H9 (cell line): ENCODE measurements around the gene CPLX1. TPM values are rescaled to one million over a fixed set of nuclear protein-coding genes. Genes with fewer than 3 reads are reported as not detected.
A peak's percentile ranks its signal among the peaks of the same experiment; 100 is the strongest.

Source experiments
- DNase-seq: peaks from one replicate; pipeline ENCODE4 v3.0.0-alpha.2; 2017
- H2AFZ ChIP-seq: one replicate; pipeline ENCODE4 v1.6.1; 2013; ENCODE audit warnings: mild to moderate bottlenecking, low read length, control low read depth, moderate library complexity
- H2AK5ac ChIP-seq: 2 replicates; pipeline ENCODE4 v1.6.1; 2013; ENCODE audit warnings: low read length, control low read depth, mixed read lengths; ENCODE audit not compliant: insufficient read length
- H2BK120ac ChIP-seq: one replicate; pipeline ENCODE4 v1.6.1; 2013; ENCODE audit warnings: low read depth, mild to moderate bottlenecking, low read length, control low read depth, inconsistent platforms; ENCODE audit not compliant: poor library complexity, severe bottlenecking
- H2BK12ac ChIP-seq: 2 replicates; pipeline ENCODE4 v1.6.1; 2013; ENCODE audit warnings: low read length, control low read depth, mixed read lengths, low read depth; ENCODE audit not compliant: insufficient read length
- H2BK15ac ChIP-seq: 2 replicates; pipeline ENCODE4 v1.6.1; 2013; ENCODE audit warnings: low read depth, low read length, control low read depth
- H2BK20ac ChIP-seq: one replicate; pipeline ENCODE4 v1.6.1; 2013; ENCODE audit warnings: low read depth, mild to moderate bottlenecking, low read length, control low read depth, inconsistent platforms; ENCODE audit not compliant: poor library complexity, severe bottlenecking
- H2BK5ac ChIP-seq: 2 replicates; pipeline ENCODE4 v1.6.1; 2013; ENCODE audit warnings: low read length, control low read depth, mixed read lengths; ENCODE audit not compliant: insufficient read length
- H3K14ac ChIP-seq: 2 replicates; pipeline ENCODE4 v1.6.1; 2013; ENCODE audit warnings: low read length, control low read depth; ENCODE audit not compliant: insufficient read depth
- H3K18ac ChIP-seq: 2 replicates; pipeline ENCODE4 v1.6.1; 2013; ENCODE audit warnings: low read depth, mild to moderate bottlenecking, mixed read lengths, low read length, control low read depth; ENCODE audit not compliant: insufficient read length
- H3K23ac ChIP-seq: 2 replicates; pipeline ENCODE4 v1.6.1; 2013; ENCODE audit warnings: low read length, control low read depth, mixed read lengths, low read depth; ENCODE audit not compliant: insufficient read length
- H3K23me2 ChIP-seq: 2 replicates; pipeline ENCODE4 v1.6.1; 2013; ENCODE audit warnings: low read depth, mild to moderate bottlenecking, mixed read lengths, low read length, control low read depth; ENCODE audit not compliant: insufficient read length, poor library complexity, severe bottlenecking
- H3K27ac ChIP-seq: 2 replicates; pipeline ENCODE4 v1.5.1; 2013; ENCODE audit warnings: low read length, control low read depth, mixed read lengths, low read depth; ENCODE audit not compliant: insufficient read length
- H3K27me3 ChIP-seq: 2 replicates; pipeline ENCODE4 v1.6.1; 2013; ENCODE audit warnings: low read length, control low read depth, inconsistent platforms; ENCODE audit not compliant: insufficient read depth
- H3K4ac ChIP-seq: 2 replicates; pipeline ENCODE4 v1.6.1; 2013; ENCODE audit warnings: low read depth, mild to moderate bottlenecking, control low read depth, inconsistent platforms, low read length, moderate library complexity
- H3K4me1 ChIP-seq: 2 replicates; pipeline ENCODE4 v1.6.1; 2013; ENCODE audit warnings: low read length, control low read depth, inconsistent platforms; ENCODE audit not compliant: insufficient read depth
- H3K4me2 ChIP-seq: 2 replicates; pipeline ENCODE4 v1.6.1; 2013; ENCODE audit warnings: low read length, control low read depth, mixed read lengths; ENCODE audit not compliant: insufficient read length, insufficient read depth
- H3K56ac ChIP-seq: 2 replicates; pipeline ENCODE4 v1.6.1; 2013; ENCODE audit warnings: low read depth, mild to moderate bottlenecking, mixed read lengths, low read length, control low read depth; ENCODE audit not compliant: insufficient read length
- H3K79me1 ChIP-seq: 2 replicates; pipeline ENCODE4 v1.6.1; 2013; ENCODE audit warnings: low read depth, mild to moderate bottlenecking, moderate library complexity, low read length, control low read depth, inconsistent platforms; ENCODE audit not compliant: insufficient read depth, poor library complexity, severe bottlenecking
- H3K79me2 ChIP-seq: 2 replicates; pipeline ENCODE4 v1.6.1; 2013; ENCODE audit warnings: low read length, control low read depth, inconsistent platforms; ENCODE audit not compliant: insufficient read depth
- H3K9ac ChIP-seq: 2 replicates; pipeline ENCODE4 v1.6.1; 2013; ENCODE audit warnings: low read length, control low read depth, mixed read lengths; ENCODE audit not compliant: insufficient read length; ENCODE audit errors: extremely low read depth
- H3K9me3 ChIP-seq: one replicate; pipeline ENCODE4 v1.6.1; 2013; ENCODE audit warnings: low read depth, low read length, inconsistent platforms; ENCODE audit not compliant: control insufficient read depth
- H3T11ph ChIP-seq: one replicate; pipeline ENCODE4 v1.6.1; 2013; ENCODE audit warnings: mild to moderate bottlenecking, low read length, control low read depth, inconsistent platforms
- H4K20me1 ChIP-seq: one replicate; pipeline ENCODE4 v1.6.1; 2013; ENCODE audit not compliant: control insufficient read depth, insufficient read length, insufficient read depth
- H4K5ac ChIP-seq: 2 replicates; pipeline ENCODE4 v1.6.1; 2013; ENCODE audit warnings: low read depth, mild to moderate bottlenecking, mixed read lengths, low read length, control low read depth; ENCODE audit not compliant: insufficient read length
- H4K8ac ChIP-seq: replicated peaks from 2 replicates; pipeline ENCODE4 v1.6.1; 2013; ENCODE audit warnings: low read length, control low read depth, mixed read lengths, low read depth; ENCODE audit not compliant: insufficient read length
- H4K91ac ChIP-seq: 2 replicates; pipeline ENCODE4 v1.6.1; 2013; ENCODE audit warnings: low read depth, mild to moderate bottlenecking, moderate library complexity, mixed read lengths, low read length, control low read depth; ENCODE audit not compliant: insufficient read length
- H3K27ac Mint-ChIP-seq, 3 experiments: 2 replicates in 2 of 3; 3 replicates in 1 of 3; pipeline ENCODE4 v1.8.0; 2020 to 2021; ENCODE audit warnings: mixed read lengths in 3 of 3, mild to moderate bottlenecking in 1 of 3, moderate library complexity in 1 of 3
- H3K27me3 Mint-ChIP-seq: 2 replicates; pipeline ENCODE4 v1.8.0; 2021; ENCODE audit warnings: low read depth, mild to moderate bottlenecking, moderate library complexity, mixed read lengths
- H3K36me3 Mint-ChIP-seq, 3 experiments: 2 replicates in 2 of 3; 3 replicates in 1 of 3; pipeline ENCODE4 v1.8.0; 2020 to 2021; ENCODE audit warnings: low read depth in 3 of 3, mixed read lengths in 3 of 3; ENCODE audit not compliant: insufficient read depth in 1 of 3
- H3K4me1 Mint-ChIP-seq, 2 experiments: 2 replicates each; pipeline ENCODE4 v1.8.0; 2020; ENCODE audit warnings: mixed read lengths in 2 of 2
- H3K4me3 Mint-ChIP-seq, 2 experiments: 2 replicates in 1 of 2; 3 replicates in 1 of 2; pipeline ENCODE4 v1.8.0; 2020 to 2021; ENCODE audit warnings: mild to moderate bottlenecking in 2 of 2, mixed read lengths in 2 of 2, moderate library complexity in 1 of 2
- H3K9me3 Mint-ChIP-seq, 2 experiments: 2 replicates in 1 of 2; 3 replicates in 1 of 2; pipeline ENCODE4 v1.8.0; 2020; ENCODE audit warnings: mild to moderate bottlenecking in 2 of 2, mixed read lengths in 2 of 2, moderate library complexity in 1 of 2
- WGBS: extraction: QIAGEN DNeasy Blood & Tissue Kit; methylation state at CpG from one replicate; pipeline ENCODE4 v1.1.7; 2013; ENCODE audit warnings: missing lambda C conversion rate, low lambda C conversion rate, mixed read lengths; ENCODE audit not compliant: insufficient read length; ENCODE audit errors: extremely low coverage; 5-methylcytosine and 5-hydroxymethylcytosine counted together
- total RNA-seq: library from RNA; stranded (reverse); gene quantifications from 2 replicates; pipeline ENCODE4 v1.2.1, GENCODE V29; 2021
- TF ChIP-seq, protein P1 (sequence below): fragments of 200-600 bp; sonication (generic); conservative IDR thresholded peaks from 3 replicates; pipeline ENCODE4 v1.8.0; 2021; ENCODE audit warnings: antibody characterized with exemption, mild to moderate bottlenecking

The CPLX1 gene
- total RNA-seq, 1 experiment from 2014 or later = 0.90 TPM

DNA sequence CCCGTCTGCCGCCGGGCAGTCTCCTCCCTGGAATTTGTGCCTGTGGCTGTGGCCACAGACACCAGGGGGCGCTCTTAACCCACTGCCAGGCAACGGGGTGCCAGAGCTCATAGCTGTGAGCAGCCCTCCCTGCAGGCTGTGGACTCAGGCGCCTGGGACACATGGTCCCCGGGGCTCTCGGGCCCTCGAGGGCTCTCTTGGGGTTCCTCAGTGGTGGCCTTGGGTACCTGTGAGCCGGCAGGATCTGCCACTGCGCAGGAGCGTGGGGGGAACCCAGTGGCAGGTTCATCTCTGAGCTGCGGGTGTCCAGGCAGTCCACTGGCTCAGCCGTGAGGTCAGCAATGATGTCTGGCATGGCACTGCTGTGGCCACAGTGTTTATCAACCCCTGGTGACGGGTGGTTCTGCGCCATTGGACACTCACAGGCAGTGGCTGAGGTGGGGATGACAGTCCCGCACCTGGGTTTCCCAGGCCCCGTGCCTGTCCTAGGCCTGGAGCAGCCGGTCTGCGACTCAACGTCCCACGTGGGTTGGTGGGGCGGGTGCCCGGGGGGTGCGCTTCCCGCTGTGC lies 83.1 kb downstream of the CPLX1 start:
- Mint-ChIP-seq H3K9me3 (peaks cover 3 to 4% of the 10 kb centered on the region in 2 experiments; a peak in 3 of 5 replicates), H3K27ac (no peak overlapping the region), H3K27me3 (no peaks in the 10 kb centered on the region; the same call in 1 of the 2 replicates), H3K36me3 (peaks cover 19 to 50% (median 42%) of the 10 kb centered on the region in 3 experiments), H3K4me3 (no peak overlapping the region), H3K4me1 (no peaks in the 10 kb centered on the region)
- WGBS = no CpG with 5 or more reads among the region's 26 CpGs
- DNase-seq = peak; percentile 79
- Histone ChIP-seq H4K20me1 (no peaks in the 10 kb centered on the region), H3K4ac (no peak overlapping the region), H2AFZ (no peak overlapping the region), H3K27me3 (no peaks in the 10 kb centered on the region), H2BK15ac (no peak overlapping the region), H3T11ph (no peak overlapping the region), H3K9ac (no peak overlapping the region), H2BK12ac (no peak overlapping the region), H2BK5ac (no peak overlapping the region), H2AK5ac (no peak overlapping the region), H3K4me1 (no peaks in the 10 kb centered on the region), H3K18ac (no peak overlapping the region), H3K14ac (no peak overlapping the region), H3K4me2 (no peak overlapping the region), H3K27ac (no peak overlapping the region), H2BK120ac (no peak overlapping the region), H3K9me3 (no peaks in the 10 kb centered on the region), H3K23me2 (peaks cover 2% of the 10 kb centered on the region), H4K5ac (no peak overlapping the region), H4K91ac (no peak overlapping the region), H3K79me2 (no peaks in the 10 kb centered on the region; the same call in 1 of the 2 replicates), H3K79me1 (no peaks in the 10 kb centered on the region), H2BK20ac (no peak overlapping the region), H4K8ac (no peak overlapping the region), H3K23ac (no peak overlapping the region), H3K56ac (no peak overlapping the region)
- TF ChIP-seq, protein P1, sequence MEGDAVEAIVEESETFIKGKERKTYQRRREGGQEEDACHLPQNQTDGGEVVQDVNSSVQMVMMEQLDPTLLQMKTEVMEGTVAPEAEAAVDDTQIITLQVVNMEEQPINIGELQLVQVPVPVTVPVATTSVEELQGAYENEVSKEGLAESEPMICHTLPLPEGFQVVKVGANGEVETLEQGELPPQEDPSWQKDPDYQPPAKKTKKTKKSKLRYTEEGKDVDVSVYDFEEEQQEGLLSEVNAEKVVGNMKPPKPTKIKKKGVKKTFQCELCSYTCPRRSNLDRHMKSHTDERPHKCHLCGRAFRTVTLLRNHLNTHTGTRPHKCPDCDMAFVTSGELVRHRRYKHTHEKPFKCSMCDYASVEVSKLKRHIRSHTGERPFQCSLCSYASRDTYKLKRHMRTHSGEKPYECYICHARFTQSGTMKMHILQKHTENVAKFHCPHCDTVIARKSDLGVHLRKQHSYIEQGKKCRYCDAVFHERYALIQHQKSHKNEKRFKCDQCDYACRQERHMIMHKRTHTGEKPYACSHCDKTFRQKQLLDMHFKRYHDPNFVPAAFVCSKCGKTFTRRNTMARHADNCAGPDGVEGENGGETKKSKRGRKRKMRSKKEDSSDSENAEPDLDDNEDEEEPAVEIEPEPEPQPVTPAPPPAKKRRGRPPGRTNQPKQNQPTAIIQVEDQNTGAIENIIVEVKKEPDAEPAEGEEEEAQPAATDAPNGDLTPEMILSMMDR = peak; percentile 95
